Lower leg skin (tissue), 4 donors: ENCODE results near the gene ITPRID2. TPM values are rescaled to one million over a fixed set of nuclear protein-coding genes. Genes with fewer than 3 reads are reported as not detected.
A peak's percentile ranks its signal among the peaks of the same experiment; 100 is the strongest.

Source experiments
- DNase-seq, 2 donors: peaks; one replicate each; pipeline ENCODE4 v3.0.0-alpha.2; 2019; ENCODE audit warnings: low spot score in 2 of 2
- H3K4me3 ChIP-seq: fragments of 200-600 bp; sonication (generic); 2 replicates; pipeline ENCODE4 v1.5.1; 2017; ENCODE audit warnings: mild to moderate bottlenecking, low read depth; ENCODE audit not compliant: poor library complexity, severe bottlenecking
- CTCF ChIP-seq, 3 donors: fragments of 450-650 bp; IDR thresholded peaks; one replicate each; pipeline ENCODE4 v1.5.1; 2016; ENCODE audit warnings: antibody characterized with exemption in 3 of 3, mild to moderate bottlenecking in 3 of 3, moderate library complexity in 2 of 3
- POLR2A ChIP-seq, 2 donors: fragments of 450-650 bp; IDR thresholded peaks; one replicate each; pipeline ENCODE4 v1.6.1; 2016 to 2017; ENCODE audit warnings: antibody characterized with exemption in 2 of 2, mild to moderate bottlenecking in 1 of 2, moderate library complexity in 1 of 2
- WGBS, 2 donors: methylation state at CpG; one replicate each; pipeline ENCODE4 v1.1.5; 2018; 5-methylcytosine and 5-hydroxymethylcytosine counted together
- intact Hi-C: fragments of 100-400 bp; cut with DNase I; formaldehyde crosslinking; loops from one replicate; pipeline ENCODE4 v1.15.0; 2023; ENCODE audit warnings: low total_unique reads
- total RNA-seq, 4 donors: library from RNA; depleted of rRNA; stranded (reverse); fragments of >200 nt; gene quantifications; one replicate each; pipeline ENCODE4 v1.1.0, GENCODE V29; 2016

The ITPRID2 gene
- total RNA-seq, 4 donors from 2014 or later = 244 to 301 (median 256) TPM

DNA sequence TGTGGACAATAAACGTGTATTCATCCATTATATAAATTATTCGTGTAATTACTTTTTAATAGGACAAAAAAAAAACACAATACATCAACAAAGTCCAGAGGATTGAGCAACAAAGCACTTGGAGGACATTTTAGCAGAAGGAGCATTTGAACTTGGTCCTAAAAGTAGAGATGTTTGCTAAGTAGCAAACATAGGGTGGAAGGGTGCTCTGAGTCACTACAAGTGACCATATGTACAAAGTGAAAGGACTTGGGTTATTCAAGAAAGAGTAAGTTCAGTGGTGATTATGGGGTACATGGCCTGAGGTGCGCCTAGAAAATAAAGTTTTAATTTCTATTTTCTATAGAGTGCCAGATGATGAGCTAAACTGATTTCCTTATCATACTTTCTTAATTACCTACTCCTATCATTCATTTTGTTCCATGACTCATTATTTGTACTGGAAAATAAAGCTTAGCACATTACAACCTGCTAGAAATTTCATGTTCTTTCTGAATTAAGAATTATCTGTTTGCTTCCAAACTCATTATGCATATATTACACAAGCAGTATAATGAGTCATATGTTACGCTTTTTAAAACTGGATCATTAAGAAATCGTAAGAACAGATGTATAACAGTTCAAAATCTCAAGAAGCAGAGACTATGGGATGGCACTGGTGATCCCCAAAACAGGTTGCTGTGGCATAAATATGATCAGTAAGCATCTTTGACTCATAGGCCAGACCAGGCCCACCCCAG lies 81.1 kb downstream of the ITPRID2 start:
- intact Hi-C loops = no loop called here
- WGBS, 2 donors = 56% methylated on average over 5 of the region's 5 CpGs

DNA sequence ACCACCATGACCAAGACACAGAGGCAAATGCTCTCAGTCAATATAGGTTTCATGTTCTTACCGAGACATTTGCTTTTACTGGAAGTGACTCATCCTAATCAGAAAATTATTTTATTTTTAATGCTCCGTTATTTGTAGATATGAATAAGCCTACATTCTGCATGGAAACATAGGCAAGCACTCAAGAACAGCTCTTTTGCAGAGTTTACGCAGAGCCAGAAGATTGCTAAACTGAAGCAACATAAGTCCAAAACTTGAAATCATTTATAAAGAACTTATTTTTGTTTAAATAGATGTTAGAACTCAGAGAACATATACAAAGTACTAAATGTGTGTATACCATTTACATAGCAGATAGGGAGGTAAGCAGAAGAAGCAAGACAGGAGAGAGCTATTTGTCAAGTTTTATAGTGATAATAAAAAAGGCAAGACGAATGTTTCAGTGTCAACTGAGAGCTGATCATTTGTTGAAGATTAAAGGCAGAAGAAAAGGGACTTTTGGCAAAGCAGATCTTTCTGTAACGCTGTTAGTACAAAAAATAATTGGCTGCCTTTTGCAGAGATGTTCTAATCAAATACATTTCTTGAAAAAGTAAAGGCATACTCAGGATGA lies 81.7 kb downstream of the ITPRID2 start:
- WGBS, 2 donors = 40 to 46% methylated on average over 5 of the region's 5 CpGs
- no peak overlapping the region for H3K4me3 ChIP-seq
- intact Hi-C loops = no loop called here
- TF ChIP-seq CTCF (IDR thresholded peaks at IDR 0.05) (no peak), POLR2A (IDR thresholded peaks at IDR 0.05) (no peak)
- DNase-seq = no peak

More for the DNA sequence above, 81.1 kb downstream of the ITPRID2 start:
- TF ChIP-seq CTCF (IDR thresholded peaks at IDR 0.05) (no peak), POLR2A (IDR thresholded peaks at IDR 0.05) (no peak)
- no peak overlapping the region for H3K4me3 ChIP-seq
- no peak for DNase-seq

- 59 to 60% methylated on average over 5 of the region's 5 CpGs for WGBS, 2 donors
- TF ChIP-seq CTCF (IDR thresholded peaks at IDR 0.05) = no peak
- no peak for TF ChIP-seq POLR2A (IDR thresholded peaks at IDR 0.05)
These were observed 86.3 kb downstream of the ITPRID2 start for GRCh38 chr2:181977661-181978350.

GRCh38 chr2:181978351-181979150 lies 87.0 kb downstream of the ITPRID2 start:
- WGBS, 2 donors = 50 to 70% methylated on average over 2 of the region's 2 CpGs
- intact Hi-C loops = no loop called here

More at GRCh38 chr2:181977661-181978350, 86.3 kb downstream of the ITPRID2 start:
- intact Hi-C loops = no loop called here
- H3K4me3 ChIP-seq = no peak overlapping the region
- peak in 1 of 2 donors; percentile 63 for DNase-seq

More at GRCh38 chr2:181978351-181979150, 87.0 kb downstream of the ITPRID2 start:
- DNase-seq = no peak
- TF ChIP-seq CTCF (IDR thresholded peaks at IDR 0.05) (no peak), POLR2A (IDR thresholded peaks at IDR 0.05) (no peak)
- no peak overlapping the region for H3K4me3 ChIP-seq

Other genes with a start within 250 kb of the ITPRID2 start
- gene CERKL, start 234.6 kb upstream of the ITPRID2 start, total RNA-seq = not detected
- gene NEUROD1, start 211.2 kb upstream of the ITPRID2 start, total RNA-seq = not detected
- gene PPP1R1C, start 94.1 kb downstream of the ITPRID2 start, total RNA-seq = 1 to 10 TPM in 2 of 4 donors, not detected in 2; 1.5 to 6.3 TPM